ENCODE results near the gene TMEM184A. TPM values are rescaled to one million over a fixed set of nuclear protein-coding genes. Genes with fewer than 3 reads are reported as not detected.

Gene TMEM184A
- total and polyA plus RNA-seq, 2 of the 4 experiments (the other 2 are of a cell fraction) = 0.36 to 1.9 TPM

GRCh38 chr7:1579481-1580421, 23.7 kb upstream of the TMEM184A start (continued):
- TF ChIP-seq MAZ (IDR thresholded peaks at IDR 0.05; ENCODE audit: borderline replicate concordance, low read depth, low read length) = peak; percentile 74; the same call in 1 of the 2 replicates

DNA sequence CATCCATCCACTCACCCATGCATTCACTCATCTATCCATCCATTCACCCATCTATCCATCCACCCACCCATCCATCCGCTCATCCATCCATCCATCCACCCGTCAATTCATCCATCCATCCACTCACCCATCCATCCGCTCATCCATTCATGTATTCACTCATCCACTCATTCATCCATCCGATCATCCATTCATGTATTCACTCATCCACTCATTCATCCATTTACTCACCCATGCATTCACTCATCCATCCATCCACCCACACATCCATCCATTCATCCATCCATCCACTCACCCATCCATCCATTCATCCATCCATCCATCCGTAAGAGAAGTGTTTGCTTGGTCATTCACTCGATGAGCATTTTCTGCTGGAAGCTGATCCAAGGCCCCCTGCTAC, 22.5 kb upstream of the TMEM184A start:
- ATAC-seq (ENCODE audit: low read depth) (no peak), DNase-seq (no peak)
- Histone ChIP-seq H3K9me3 (ENCODE audit: control insufficient read depth, insufficient read depth, low read length) (no peaks in the 10 kb centered on the region), H4K91ac (ENCODE audit: insufficient read depth, low read depth, low read length) (no peak overlapping the region), H2BK20ac (ENCODE audit: low read depth, low read length) (no peak overlapping the region), H2AK5ac (ENCODE audit: low read depth, low read length) (no peak overlapping the region), H3K18ac (ENCODE audit: low read depth, low read length) (no peak overlapping the region), H4K5ac (ENCODE audit: low read depth, low read length) (no peak overlapping the region), H3K4me1 (ENCODE audit: control insufficient read depth, insufficient read depth, low read length) (no peaks in the 10 kb centered on the region), H3K27ac (ENCODE audit: insufficient read depth, low read length) (no peak overlapping the region), H3K36me3 (ENCODE audit: control insufficient read depth, insufficient read depth, low read length) (no peaks in the 10 kb centered on the region), H2BK5ac (ENCODE audit: low read depth, low read length, poor library complexity, severe bottlenecking) (no peak overlapping the region), H3K14ac (replicated peaks; ENCODE audit: low read depth, low read length) (no peak overlapping the region), H3K79me1 (ENCODE audit: low read depth in 1 of 2, low read length in 2 of 2) (no peaks in the 10 kb centered on the region), H2BK15ac (ENCODE audit: low read depth, low read length) (no peak overlapping the region), H3K4me3 (ENCODE audit: insufficient read depth, low read depth, low read length) (no peak overlapping the region), H3K56ac (ENCODE audit: extremely low read depth, insufficient read depth, low read length) (no peak overlapping the region), H4K8ac (ENCODE audit: low read depth in 2 of 2, low read length in 2 of 2) (no peak overlapping the region), H3K9me1 (ENCODE audit: insufficient read depth, low read length) (no peaks in the 10 kb centered on the region), H2AK9ac (replicated peaks; ENCODE audit: low read depth, low read length, poor library complexity) (no peak overlapping the region), H2BK120ac (ENCODE audit: low read depth, low read length) (no peak overlapping the region), H3K27me3 (ENCODE audit: control insufficient read depth, insufficient read depth, low read length) (no peaks in the 10 kb centered on the region), H2AFZ (replicated peaks; ENCODE audit: low read length, poor library complexity) (no peak overlapping the region), H3K23ac (ENCODE audit: low read depth, low read length) (no peak overlapping the region), H3K4ac (ENCODE audit: low read depth, low read length) (no peak overlapping the region), H3K9ac (ENCODE audit: low read depth, low read length) (no peak overlapping the region), H4K20me1 (ENCODE audit: insufficient read depth, low read length) (no peaks in the 10 kb centered on the region), H3K4me2 (ENCODE audit: low read depth, low read length) (no peak overlapping the region)
- 80% methylated on average over 1 of the region's 6 CpGs; no CpG with 5 or more reads in 1 of the 2 experiments for WGBS, 2 experiments (ENCODE audit: extremely low coverage in 2 of 2, insufficient read length in 1 of 2)
- in situ Hi-C loops (cut with MboI; ENCODE audit: low sequenced_read_pairs) (loop anchor here (10.0 kb wide), 1 partner anchor 626 kb away; no protein-coding TSS in a partner anchor), intact Hi-C loops (cut with micrococcal nuclease) (no loop called here), dilution Hi-C loops (cut with HindIII; ENCODE audit: low sequenced_read_pairs, unreplicated experiment) (no loop called here)
- no TSS peak for BruUV-seq (replicated peaks)
- TF ChIP-seq, protein P1, sequence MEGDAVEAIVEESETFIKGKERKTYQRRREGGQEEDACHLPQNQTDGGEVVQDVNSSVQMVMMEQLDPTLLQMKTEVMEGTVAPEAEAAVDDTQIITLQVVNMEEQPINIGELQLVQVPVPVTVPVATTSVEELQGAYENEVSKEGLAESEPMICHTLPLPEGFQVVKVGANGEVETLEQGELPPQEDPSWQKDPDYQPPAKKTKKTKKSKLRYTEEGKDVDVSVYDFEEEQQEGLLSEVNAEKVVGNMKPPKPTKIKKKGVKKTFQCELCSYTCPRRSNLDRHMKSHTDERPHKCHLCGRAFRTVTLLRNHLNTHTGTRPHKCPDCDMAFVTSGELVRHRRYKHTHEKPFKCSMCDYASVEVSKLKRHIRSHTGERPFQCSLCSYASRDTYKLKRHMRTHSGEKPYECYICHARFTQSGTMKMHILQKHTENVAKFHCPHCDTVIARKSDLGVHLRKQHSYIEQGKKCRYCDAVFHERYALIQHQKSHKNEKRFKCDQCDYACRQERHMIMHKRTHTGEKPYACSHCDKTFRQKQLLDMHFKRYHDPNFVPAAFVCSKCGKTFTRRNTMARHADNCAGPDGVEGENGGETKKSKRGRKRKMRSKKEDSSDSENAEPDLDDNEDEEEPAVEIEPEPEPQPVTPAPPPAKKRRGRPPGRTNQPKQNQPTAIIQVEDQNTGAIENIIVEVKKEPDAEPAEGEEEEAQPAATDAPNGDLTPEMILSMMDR (conservative IDR thresholded peaks at IDR 0.05; ENCODE audit: low read depth, low read length) = no peak
- no peak for TF ChIP-seq RAD21 (IDR thresholded peaks at IDR 0.05; ENCODE audit: low read length)
- ChIA-PET POLR2A (ENCODE audit: unreplicated experiment) (no interaction called here), CTCF (no interaction called here)
